ENCODE data around the gene CNTRL. TPM values are rescaled to one million over a fixed set of nuclear protein-coding genes. Genes with fewer than 3 reads are reported as not detected.

The CNTRL gene
- total and polyA plus RNA-seq, 2 of the 8 experiments (the other 6 are each of a cell fraction or from before 2014, with no cell fraction given), result 5.1 to 13.9 TPM

DNA sequence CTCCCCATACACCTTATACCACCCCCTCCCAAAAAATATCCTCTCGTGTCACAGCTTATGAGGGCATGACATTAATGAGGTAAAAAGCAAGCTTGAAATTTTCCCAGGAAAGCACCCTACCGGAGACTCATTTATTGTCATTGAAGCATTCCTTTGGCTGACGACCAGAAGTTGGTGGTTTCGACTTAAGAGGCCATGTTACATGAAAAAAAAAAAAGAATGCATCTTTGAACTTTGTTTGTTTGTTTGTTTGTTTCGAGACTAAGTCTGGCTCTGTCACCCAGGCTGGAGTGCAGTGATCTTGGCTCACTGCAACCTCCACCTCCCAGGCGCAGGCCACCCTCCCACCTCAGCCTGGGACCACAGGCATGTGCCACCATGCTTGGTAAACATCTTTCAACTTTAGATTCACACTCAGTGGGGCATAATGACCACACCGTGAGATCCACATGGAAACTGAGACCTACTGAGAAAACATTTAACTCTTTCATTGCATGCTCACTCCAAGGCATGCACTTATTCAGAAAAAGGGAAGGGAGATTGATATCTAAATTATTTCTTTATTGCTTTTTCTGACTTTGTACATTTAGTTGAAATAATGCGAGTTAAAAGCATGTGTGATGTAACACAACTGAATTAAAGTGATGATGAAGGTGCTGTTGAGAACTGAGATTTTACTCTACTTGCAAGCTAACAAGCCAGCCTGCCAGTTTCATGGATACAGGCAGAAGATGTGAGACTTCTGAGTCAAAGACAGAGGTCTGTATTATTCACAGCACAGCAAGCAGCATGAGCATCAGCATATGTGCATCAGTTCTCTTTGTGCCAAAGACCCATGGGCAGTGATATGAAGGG, 132.0 kb downstream of the CNTRL start:
- H2BK20ac ChIP-seq (ENCODE audit: low read length), result no peak overlapping the region
- no peak overlapping the region for H3K14ac ChIP-seq (ENCODE audit: insufficient read length)
- no peak overlapping the region; a peak in 1 of 7 replicates for H3K9ac ChIP-seq (replicated peaks in 1 of 4; ENCODE audit: extremely low read depth in 1 of 4, low read depth in 3 of 4, low read length in 3 of 4)
- H3K56ac ChIP-seq (replicated peaks; ENCODE audit: insufficient read length, low read depth, low read length), result no peak overlapping the region
- FAIRE-seq, result no peak
- no peaks in the 10 kb centered on the region for H4K20me1 ChIP-seq (replicated peaks in 1 of 2; ENCODE audit: control insufficient read depth in 1 of 2, insufficient read depth in 2 of 2, low read length in 2 of 2)
- H3K79me1 ChIP-seq (ENCODE audit: low read depth, low read length), result no peaks in the 10 kb centered on the region
- no peak overlapping the region for H3K4ac ChIP-seq (replicated peaks; ENCODE audit: insufficient read length, low read depth, low read length)
- H2BK12ac ChIP-seq (ENCODE audit: low read depth, low read length), result peak overlapping the region; percentile 30; the same call in 1 of the 2 replicates
- no peak overlapping the region for H2BK15ac ChIP-seq (ENCODE audit: low read length)
- CTCF ChIA-PET (ENCODE audit: partially characterized antibody), result interaction anchor here (1.5 kb wide), 1 partner anchor 9 kb away, joined by 3 read pairs; no protein-coding TSS in a partner anchor
- no peak overlapping the region for H2BK5ac ChIP-seq (ENCODE audit: low read depth, low read length)
- H3K18ac ChIP-seq (ENCODE audit: extremely low read depth, low read length), result no peak overlapping the region
- H3K23ac ChIP-seq (ENCODE audit: insufficient read length), result no peak overlapping the region
- H3K36me3 ChIP-seq (ENCODE audit: control insufficient read depth in 2 of 4, insufficient read depth in 4 of 4, low read length in 3 of 4), result no peaks in the 10 kb centered on the region
- 0 out of 8 replicates have a peak overlapping the region, but pooled peaks of 1 of the 4 experiments have one; percentile 12 for H3K4me3 ChIP-seq (ENCODE audit: extremely low read depth in 1 of 4, insufficient read depth in 2 of 4, low read depth in 3 of 4, low read length in 4 of 4)
- H4K91ac ChIP-seq (replicated peaks; ENCODE audit: insufficient read length, low read length), result no peak overlapping the region
- H3K9me3 ChIP-seq (ENCODE audit: insufficient read depth in 2 of 2, low read depth in 1 of 2, low read length in 1 of 2), result no peaks in the 10 kb centered on the region
- DNase-seq (ENCODE audit: low read depth in 1 of 2, low spot score in 2 of 2), result no peak
- peak overlapping the region; percentile 35 to 45; a peak in 2 of 4 replicates for H3K4me2 ChIP-seq (ENCODE audit: insufficient read depth in 1 of 2, low read depth in 2 of 2, low read length in 2 of 2)
- H3K79me2 ChIP-seq (ENCODE audit: control insufficient read depth in 1 of 2, insufficient read depth in 2 of 2, low read length in 2 of 2), result no peaks in the 10 kb centered on the region
- no peak overlapping the region for H4K5ac ChIP-seq (ENCODE audit: insufficient read length, low read depth, low read length)
- H3K4me1 ChIP-seq (replicated peaks in 1 of 4; ENCODE audit: control insufficient read depth in 3 of 4, insufficient read depth in 4 of 4, low read length in 3 of 4), result peaks cover 0 to 8% (median 4%) of the 10 kb centered on the region in 4 experiments; a peak in 4 of 7 replicates
- H2AFZ ChIP-seq (ENCODE audit: low read length), result peak overlapping the region; percentile 35; the same call in 1 of the 2 replicates
- POLR2A ChIA-PET (ENCODE audit: partially characterized antibody), result no interaction called here
- TF ChIP-seq, protein P1, sequence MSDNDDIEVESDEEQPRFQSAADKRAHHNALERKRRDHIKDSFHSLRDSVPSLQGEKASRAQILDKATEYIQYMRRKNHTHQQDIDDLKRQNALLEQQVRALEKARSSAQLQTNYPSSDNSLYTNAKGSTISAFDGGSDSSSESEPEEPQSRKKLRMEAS (IDR thresholded peaks at IDR 0.05), result peak; percentile 65; the same call in 1 of the 2 replicates
- TF ChIP-seq TAF7 (optimal IDR thresholded peaks at IDR 0.05; ENCODE audit: borderline replicate concordance, low read depth, low read length) (no peak), EP300 (IDR thresholded peaks at IDR 0.05; ENCODE audit: borderline replicate concordance in 1 of 2, low read depth in 2 of 2, low read length in 2 of 2) (no peak), SRF (IDR thresholded peaks at IDR 0.05; ENCODE audit: low read depth, low read length) (no peak), TEAD4 (IDR thresholded peaks at IDR 0.05; ENCODE audit: low read depth, low read length) (no peak), HDAC6 (IDR thresholded peaks at IDR 0.05; ENCODE audit: low read depth, low read length) (no peak)
- TF ChIP-seq, protein P2, sequence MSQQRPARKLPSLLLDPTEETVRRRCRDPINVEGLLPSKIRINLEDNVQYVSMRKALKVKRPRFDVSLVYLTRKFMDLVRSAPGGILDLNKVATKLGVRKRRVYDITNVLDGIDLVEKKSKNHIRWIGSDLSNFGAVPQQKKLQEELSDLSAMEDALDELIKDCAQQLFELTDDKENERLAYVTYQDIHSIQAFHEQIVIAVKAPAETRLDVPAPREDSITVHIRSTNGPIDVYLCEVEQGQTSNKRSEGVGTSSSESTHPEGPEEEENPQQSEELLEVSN (IDR thresholded peaks at IDR 0.05), result peak; percentile 45; the same call in 1 of the 2 replicates
- H4K8ac ChIP-seq (ENCODE audit: extremely low read depth, insufficient read depth, low read length), result no peak overlapping the region
- H3K27ac ChIP-seq (ENCODE audit: low read depth, low read length), result no peak overlapping the region
- H3K23me2 ChIP-seq (ENCODE audit: low read depth, low read length), result 0 out of 2 replicates have a peak, but pooled peaks cover 6% of the 10 kb centered on the region
- 53% methylated on average over 8 of the region's 8 CpGs; no CpG with 5 or more reads in 1 of the 2 experiments for WGBS, 2 experiments (ENCODE audit: extremely low coverage in 1 of 2, insufficient coverage in 1 of 2, insufficient read length in 1 of 2, insufficient replicate concordance in 2 of 2, low coverage in 1 of 2, low lambda C conversion rate in 2 of 2, missing lambda C conversion rate in 1 of 2)
- H3K27me3 ChIP-seq (replicated peaks in 1 of 4; ENCODE audit: control insufficient read depth in 3 of 4, extremely low read depth in 1 of 4, insufficient read depth in 3 of 4, low read length in 3 of 4), result peaks cover 0 to 3% (median 0%) of the 10 kb centered on the region in 4 experiments; a peak in 3 of 7 replicates
- no peak overlapping the region for H2BK120ac ChIP-seq (replicated peaks; ENCODE audit: low read depth, low read length)
- no peak overlapping the region for H2AK5ac ChIP-seq (ENCODE audit: low read depth, low read length)
